ENCODE data around the gene LY6G6D.

LY6G6D gene

DNA sequence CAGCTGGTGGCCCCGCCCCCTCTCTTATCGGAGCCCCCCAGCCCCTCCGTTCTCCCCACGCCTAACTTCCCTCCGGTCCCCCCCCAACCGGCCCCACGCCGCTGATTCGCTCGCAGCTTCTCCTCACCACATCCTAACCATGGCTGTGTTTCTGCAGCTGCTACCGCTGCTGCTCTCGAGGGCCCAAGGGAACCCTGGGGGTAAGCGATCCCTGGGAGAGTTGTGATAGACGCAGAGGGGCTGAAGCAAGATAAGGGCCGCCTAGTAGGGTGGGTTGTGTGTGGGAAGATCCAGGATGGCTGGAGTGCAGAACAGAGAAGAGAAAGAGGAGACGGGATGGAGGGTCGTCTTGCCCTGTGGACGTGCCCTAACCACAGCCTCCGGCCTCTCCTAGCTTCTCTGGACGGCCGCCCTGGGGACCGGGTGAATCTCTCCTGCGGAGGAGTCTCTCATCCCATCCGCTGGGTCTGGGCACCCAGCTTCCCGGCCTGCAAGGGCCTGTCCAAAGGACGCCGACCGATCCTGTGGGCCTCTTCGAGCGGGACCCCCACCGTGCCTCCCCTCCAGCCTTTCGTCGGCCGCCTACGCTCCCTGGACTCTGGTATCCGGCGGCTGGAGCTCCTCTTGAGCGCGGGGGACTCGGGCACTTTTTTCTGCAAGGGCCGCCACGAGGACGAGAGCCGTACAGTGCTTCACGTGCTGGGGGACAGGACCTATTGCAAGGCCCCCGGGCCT is 8.3 kb downstream of the LY6G6D start, which contains the start of gene MPIG6B:
TSS of gene MPIG6B (plus strand) at position 129 of the 735 bp plus-strand sequence. CDS start at position 140, 11 bp downstream.
- in situ Hi-C loops (cut with MboI; ENCODE audit: low sequenced_read_pairs, unreplicated experiment) = no loop called here
- TF ChIP-seq, protein P1, sequence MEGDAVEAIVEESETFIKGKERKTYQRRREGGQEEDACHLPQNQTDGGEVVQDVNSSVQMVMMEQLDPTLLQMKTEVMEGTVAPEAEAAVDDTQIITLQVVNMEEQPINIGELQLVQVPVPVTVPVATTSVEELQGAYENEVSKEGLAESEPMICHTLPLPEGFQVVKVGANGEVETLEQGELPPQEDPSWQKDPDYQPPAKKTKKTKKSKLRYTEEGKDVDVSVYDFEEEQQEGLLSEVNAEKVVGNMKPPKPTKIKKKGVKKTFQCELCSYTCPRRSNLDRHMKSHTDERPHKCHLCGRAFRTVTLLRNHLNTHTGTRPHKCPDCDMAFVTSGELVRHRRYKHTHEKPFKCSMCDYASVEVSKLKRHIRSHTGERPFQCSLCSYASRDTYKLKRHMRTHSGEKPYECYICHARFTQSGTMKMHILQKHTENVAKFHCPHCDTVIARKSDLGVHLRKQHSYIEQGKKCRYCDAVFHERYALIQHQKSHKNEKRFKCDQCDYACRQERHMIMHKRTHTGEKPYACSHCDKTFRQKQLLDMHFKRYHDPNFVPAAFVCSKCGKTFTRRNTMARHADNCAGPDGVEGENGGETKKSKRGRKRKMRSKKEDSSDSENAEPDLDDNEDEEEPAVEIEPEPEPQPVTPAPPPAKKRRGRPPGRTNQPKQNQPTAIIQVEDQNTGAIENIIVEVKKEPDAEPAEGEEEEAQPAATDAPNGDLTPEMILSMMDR (IDR thresholded peaks at IDR 0.05; ENCODE audit: borderline replicate concordance, control extremely low read depth, extremely low read depth, insufficient read depth, missing control alignments) = no peak
- DNase-seq (ENCODE audit: low spot score) = no peak

DNA sequence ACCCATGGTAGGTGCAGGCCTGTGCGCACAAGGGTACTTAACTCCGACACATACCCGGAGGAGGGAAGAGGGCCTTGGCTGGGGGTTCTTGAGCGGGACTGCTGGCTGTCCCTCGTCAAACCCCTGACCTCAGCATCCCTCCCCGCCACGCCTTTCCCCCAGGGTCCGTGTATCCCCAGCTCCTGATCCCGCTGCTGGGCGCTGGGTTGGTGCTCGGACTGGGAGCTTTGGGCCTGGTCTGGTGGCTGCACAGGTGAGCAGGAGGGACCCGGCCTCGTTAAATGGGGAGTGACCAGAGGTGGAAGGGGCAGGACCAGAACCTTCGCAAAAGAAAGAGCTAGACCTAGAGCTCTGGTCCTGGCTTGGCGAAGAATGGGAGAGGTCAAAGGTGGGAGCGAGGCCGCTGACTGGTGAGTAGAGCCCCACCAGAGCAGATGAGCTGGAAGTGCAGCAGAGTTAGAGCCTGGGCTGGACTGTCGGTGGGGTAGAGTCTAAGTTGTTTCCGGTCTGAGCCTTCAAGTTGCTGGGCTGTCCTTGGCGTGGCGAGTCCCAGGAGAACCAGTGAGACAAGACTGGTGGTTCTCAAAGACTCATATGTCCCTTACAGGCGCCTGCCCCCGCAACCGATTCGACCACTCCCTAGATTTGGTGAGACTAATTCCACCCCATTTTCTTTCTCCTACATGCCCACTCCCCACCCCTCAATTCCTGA is 9.0 kb downstream of the LY6G6D start:
- TF ChIP-seq, protein P1 (IDR thresholded peaks at IDR 0.05; ENCODE audit: borderline replicate concordance, control extremely low read depth, extremely low read depth, insufficient read depth, missing control alignments) = no peak
- no peak for DNase-seq (ENCODE audit: low spot score)
- in situ Hi-C loops (cut with MboI; ENCODE audit: low sequenced_read_pairs, unreplicated experiment) = no loop called here

DNA sequence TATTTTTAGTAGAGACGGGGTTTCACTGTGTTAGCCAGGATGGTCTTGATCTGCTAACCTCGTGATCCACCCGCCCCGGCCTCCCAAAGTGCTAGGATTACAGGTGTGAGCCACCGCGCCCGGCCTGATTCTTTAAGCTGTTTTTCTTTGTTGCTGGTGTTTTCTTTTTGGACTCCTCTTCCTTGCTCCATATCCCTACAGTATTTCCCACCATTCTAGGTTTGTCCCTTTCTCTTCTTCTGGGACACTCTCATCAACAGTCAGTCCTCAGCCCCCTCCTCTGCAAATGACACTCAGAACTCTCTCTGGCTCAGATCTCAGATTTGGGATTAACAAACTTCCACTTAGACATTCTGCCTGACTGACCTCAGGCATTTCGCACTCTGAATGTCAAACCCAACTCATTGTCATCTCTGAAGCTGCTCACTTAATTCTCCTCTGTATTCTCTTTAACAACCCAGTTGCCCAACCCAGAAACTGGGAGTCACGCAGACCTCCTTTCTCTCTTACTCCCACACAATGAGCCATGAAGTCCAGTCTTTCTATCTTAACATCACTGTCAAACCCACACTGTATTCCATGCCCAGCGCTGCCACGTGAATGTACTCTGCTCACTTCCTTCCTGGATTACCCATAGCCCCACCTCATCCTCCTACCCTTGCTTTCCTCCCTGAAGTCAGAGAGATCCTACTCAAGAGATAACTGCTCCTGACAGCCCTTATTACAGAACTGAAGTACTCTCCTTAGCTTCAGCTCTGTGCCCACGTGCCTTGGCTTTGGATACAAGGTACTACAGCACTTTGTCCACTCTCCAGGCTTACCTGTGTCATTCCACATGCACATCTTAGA is 10.6 kb downstream of the LY6G6D start:
- no peak for DNase-seq (ENCODE audit: low spot score)
- in situ Hi-C loops (cut with MboI; ENCODE audit: low sequenced_read_pairs, unreplicated experiment) = no loop called here
- TF ChIP-seq, protein P1 (IDR thresholded peaks at IDR 0.05; ENCODE audit: borderline replicate concordance, control extremely low read depth, extremely low read depth, insufficient read depth, missing control alignments) = no peak

DNA sequence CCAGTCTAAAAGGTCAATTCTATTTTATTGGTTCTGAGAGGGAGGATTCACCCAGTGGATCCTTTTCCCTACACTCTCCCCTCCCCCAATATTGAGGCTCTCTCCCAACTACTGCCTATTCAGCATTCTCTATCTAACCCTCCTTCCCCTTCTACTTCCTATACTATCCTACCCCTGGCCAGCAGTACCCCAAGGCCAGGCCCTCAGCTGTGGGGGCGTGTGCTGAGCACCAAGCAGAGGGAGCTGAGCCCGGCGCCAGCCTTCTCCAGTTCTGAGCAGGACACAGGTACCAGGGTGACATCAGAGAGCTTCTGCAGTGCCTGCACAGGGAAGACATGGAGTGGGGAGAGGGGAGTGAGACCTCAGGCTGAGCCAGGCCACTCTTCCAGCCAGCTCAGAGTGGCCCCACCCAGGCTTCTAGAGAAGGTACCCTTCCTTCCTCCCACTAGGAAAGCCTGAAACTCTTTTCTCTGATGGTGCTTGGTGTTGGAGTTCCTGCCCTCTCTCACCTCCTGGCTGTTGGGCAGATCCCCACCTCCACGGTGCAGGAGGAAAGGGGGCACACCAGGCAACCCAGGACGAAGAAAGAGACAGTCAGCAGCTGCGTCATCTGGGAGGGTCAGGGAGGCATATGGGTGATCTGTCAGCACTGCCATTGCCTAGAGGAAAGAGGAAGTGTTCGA is 12.0 kb downstream of the LY6G6D start:
- TF ChIP-seq, protein P1 (IDR thresholded peaks at IDR 0.05; ENCODE audit: borderline replicate concordance, control extremely low read depth, extremely low read depth, insufficient read depth, missing control alignments) = no peak
- in situ Hi-C loops (cut with MboI; ENCODE audit: low sequenced_read_pairs, unreplicated experiment) = no loop called here
- peak; percentile 84 for DNase-seq (ENCODE audit: low spot score)

DNA sequence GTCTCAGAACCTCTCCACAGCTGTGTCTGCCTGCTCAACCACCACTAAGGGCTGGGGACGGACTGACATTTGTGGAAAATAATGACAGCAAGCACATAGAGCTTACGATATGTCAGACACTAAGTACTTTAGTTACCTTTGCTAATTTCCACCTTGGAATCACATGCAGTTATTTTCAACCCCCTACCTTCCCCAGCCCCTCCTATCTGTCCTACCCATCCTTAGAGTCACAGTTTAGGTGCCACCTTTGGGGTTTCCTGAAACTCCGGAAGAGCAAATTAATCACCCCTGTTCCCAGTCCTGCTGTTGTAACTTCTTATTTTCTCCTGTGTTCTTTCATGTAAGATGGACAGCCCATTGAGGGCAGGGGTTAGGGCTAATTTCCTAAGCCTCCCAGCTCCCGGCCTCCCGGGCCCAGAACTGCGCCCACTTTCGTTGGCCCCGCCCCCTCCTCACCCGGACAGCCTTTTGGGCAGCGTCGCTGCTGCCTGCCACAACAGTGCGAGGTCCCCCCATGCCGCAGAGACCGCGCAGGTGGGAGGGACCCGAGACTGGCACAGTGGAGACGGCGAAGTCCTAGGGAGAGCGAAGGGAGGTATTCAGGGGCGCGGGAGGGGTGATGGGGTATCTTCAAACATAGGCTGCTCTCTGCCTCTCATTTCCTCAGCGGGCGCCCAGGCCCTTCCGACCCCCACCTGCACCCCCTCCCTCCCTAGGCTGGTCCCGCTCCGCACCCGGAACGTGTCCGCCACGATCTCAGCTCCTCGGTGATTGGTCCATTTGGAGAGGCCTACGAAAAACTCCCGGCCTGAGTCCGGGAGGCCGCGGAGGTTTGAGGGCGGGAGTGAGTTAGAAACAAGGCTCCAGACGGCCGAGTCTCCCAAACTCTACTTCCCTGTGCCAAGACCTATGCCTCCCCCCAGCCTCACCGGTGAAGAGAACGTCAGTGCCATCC is 12.8 kb downstream of the LY6G6D start:
- no peak for DNase-seq (ENCODE audit: low spot score)
- TF ChIP-seq, protein P1 (IDR thresholded peaks at IDR 0.05; ENCODE audit: borderline replicate concordance, control extremely low read depth, extremely low read depth, insufficient read depth, missing control alignments) = no peak
- in situ Hi-C loops (cut with MboI; ENCODE audit: low sequenced_read_pairs, unreplicated experiment) = no loop called here

Data from GM13976 (cell line).